Smooth muscle cell of trachea (primary cell): ENCODE measurements around the gene GNG4. TPM values are rescaled to one million over a fixed set of nuclear protein-coding genes. Genes with fewer than 3 reads are reported as not detected.

Source experiments
- total RNA-seq: library from RNA; depleted of rRNA; stranded (reverse); fragments of >200 nt; gene quantifications from 2 replicates; pipeline ENCODE4 v1.2.1, GENCODE V29; 2014

GNG4 gene
- total RNA-seq = not detected in 2 replicates

GRCh38 chr1:235649368-235650163 lies at the start of gene GNG4:
TSS of gene GNG4 (minus strand) at chr1:235649784. CDS start at chr1:235583838, 65,946 bp downstream.

GRCh38 chr1:235504122-235504493 lies 145.5 kb downstream of the GNG4 start, which contains the start of gene B3GALNT2:
TSS of gene B3GALNT2 (minus strand) at chr1:235504452. CDS start at chr1:235504252, 200 bp downstream.

Other genes starting within 250 kb of the GNG4 start
- gene B3GALNT2, start 145.3 kb downstream of the GNG4 start, total RNA-seq = 40.0 and 41.9 TPM in 2 replicates
- 23.7 and 35.7 TPM in 2 replicates for gene LYST, start 217.1 kb upstream of the GNG4 start, total RNA-seq